Mesendoderm (in vitro differentiated cells): ENCODE data around the gene PEX1.
"Not testable (repeated sequence)": the region's sequence is repeated elsewhere in the genome, so short reads cannot be mapped to it uniquely, and the experiment has no call there.

Experiments used
- DNase-seq: peaks from one replicate; pipeline ENCODE4 v3.0.0; 2013
- H2AK5ac ChIP-seq: 2 replicates; pipeline ENCODE4 v1.6.1; 2013; ENCODE audit warnings: low read length, inconsistent platforms
- H2BK120ac ChIP-seq: 2 replicates; pipeline ENCODE4 v1.6.1; 2013; ENCODE audit warnings: low read depth, mild to moderate bottlenecking, low read length, moderate library complexity, mixed read lengths
- H2BK15ac ChIP-seq: replicated peaks from 2 replicates; pipeline ENCODE4 v1.6.1; 2013; ENCODE audit warnings: low read depth, mild to moderate bottlenecking, moderate library complexity
- H2BK5ac ChIP-seq: 2 replicates; pipeline ENCODE4 v1.6.1; 2013; ENCODE audit warnings: low read length, inconsistent platforms
- H3K18ac ChIP-seq: 2 replicates; pipeline ENCODE4 v1.6.1; 2013; ENCODE audit warnings: mild to moderate bottlenecking, low read length, mixed read lengths
- H3K23ac ChIP-seq: one replicate; pipeline ENCODE4 v1.6.1; 2013; ENCODE audit warnings: low read length
- H3K27ac ChIP-seq: 2 replicates; pipeline ENCODE4 v1.5.1; 2013; ENCODE audit warnings: low read depth, mild to moderate bottlenecking, inconsistent platforms, low read length, moderate library complexity
- H3K27me3 ChIP-seq: 2 replicates; pipeline ENCODE4 v1.6.1; 2013; ENCODE audit warnings: low read length, control low read depth, mild to moderate bottlenecking, inconsistent platforms; ENCODE audit not compliant: insufficient read depth, poor library complexity
- H3K36me3 ChIP-seq: 2 replicates; pipeline ENCODE4 v1.6.1; 2013; ENCODE audit warnings: low read length, inconsistent platforms; ENCODE audit not compliant: control insufficient read depth, insufficient read depth
- H3K4ac ChIP-seq: one replicate; pipeline ENCODE4 v1.6.1; 2013; ENCODE audit warnings: low read depth, mild to moderate bottlenecking, low read length, moderate library complexity
- H3K4me1 ChIP-seq: 2 replicates; pipeline ENCODE4 v1.6.1; 2013; ENCODE audit warnings: low read depth, low read length, inconsistent platforms; ENCODE audit not compliant: control insufficient read depth
- H3K4me2 ChIP-seq: 2 replicates; pipeline ENCODE4 v1.6.1; 2013; ENCODE audit warnings: low read length
- H3K4me3 ChIP-seq: 2 replicates; pipeline ENCODE4 v1.5.1; 2013; ENCODE audit warnings: mild to moderate bottlenecking, low read length
- H3K56ac ChIP-seq: one replicate; pipeline ENCODE4 v1.6.1; 2013; ENCODE audit warnings: low read length
- H3K79me1 ChIP-seq: 2 replicates; pipeline ENCODE4 v1.6.1; 2013; ENCODE audit warnings: low read length, inconsistent platforms
- H3K79me2 ChIP-seq: 2 replicates; pipeline ENCODE4 v1.6.1; 2013; ENCODE audit warnings: mild to moderate bottlenecking, low read length; ENCODE audit not compliant: control insufficient read depth, insufficient read depth
- H3K9ac ChIP-seq: 2 replicates; pipeline ENCODE4 v1.6.1; 2013; ENCODE audit warnings: low read length, inconsistent platforms
- H4K5ac ChIP-seq: one replicate; pipeline ENCODE4 v1.6.1; 2013; ENCODE audit warnings: low read length
- H4K8ac ChIP-seq: one replicate; pipeline ENCODE4 v1.6.1; 2013; ENCODE audit warnings: low read depth, mild to moderate bottlenecking, control low read depth, low read length, moderate library complexity
- WGBS: extraction: QIAGEN DNeasy Blood & Tissue Kit; methylation state at CpG from one replicate; pipeline ENCODE4 v1.1.7; 2013; ENCODE audit warnings: low lambda C conversion rate, missing lambda C conversion rate; ENCODE audit not compliant: insufficient coverage; ENCODE audit errors: extremely low coverage; 5-methylcytosine and 5-hydroxymethylcytosine counted together

PEX1 gene

GRCh38 chr7:92557808-92558362 lies 29.6 kb upstream of the PEX1 start:
- Histone ChIP-seq H3K4me2 (no peak overlapping the region), H2AK5ac (no peak overlapping the region), H3K9ac (no peak overlapping the region), H3K23ac (no peak overlapping the region), H3K4me3 (no peak overlapping the region), H3K4me1 (no peaks in the 10 kb centered on the region), H3K56ac (no peak overlapping the region), H2BK15ac (no peak overlapping the region), H3K27me3 (no peaks in the 10 kb centered on the region), H3K36me3 (no peaks in the 10 kb centered on the region), H2BK120ac (no peak overlapping the region), H3K4ac (no peak overlapping the region), H3K18ac (no peak overlapping the region), H3K79me1 (no peaks in the 10 kb centered on the region), H4K8ac (no peak overlapping the region), H4K5ac (no peak overlapping the region), H2BK5ac (no peak overlapping the region), H3K27ac (no peak overlapping the region), H3K79me2 (no peaks in the 10 kb centered on the region)
- WGBS = no CpG with 5 or more reads among the region's 7 CpGs
- no peak for DNase-seq

GRCh38 chr7:92557249-92557648 lies 28.9 kb upstream of the PEX1 start:
- no peak overlapping the region for H2BK15ac ChIP-seq
- no peak overlapping the region for H3K18ac ChIP-seq
- H2AK5ac ChIP-seq = no peak overlapping the region
- no peak overlapping the region for H2BK120ac ChIP-seq
- H3K4me2 ChIP-seq = no peak overlapping the region
- H3K23ac ChIP-seq = no peak overlapping the region
- no peak overlapping the region for H3K27ac ChIP-seq
- no peaks in the 10 kb centered on the region for H3K79me2 ChIP-seq
- no peak overlapping the region for H3K4ac ChIP-seq
- no peaks in the 10 kb centered on the region for H3K27me3 ChIP-seq
- no peak overlapping the region for H3K4me3 ChIP-seq
- no peak overlapping the region for H3K56ac ChIP-seq
- no peak overlapping the region for H3K9ac ChIP-seq
- DNase-seq = no peak
- no CpG with 5 or more reads among the region's 2 CpGs for WGBS
- no peaks in the 10 kb centered on the region for H3K36me3 ChIP-seq
- H2BK5ac ChIP-seq = no peak overlapping the region
- no peaks in the 10 kb centered on the region for H3K79me1 ChIP-seq
- no peak overlapping the region for H4K8ac ChIP-seq
- H3K4me1 ChIP-seq = no peaks in the 10 kb centered on the region
- no peak overlapping the region for H4K5ac ChIP-seq

- DNase-seq = no peak
- no peak overlapping the region for H2AK5ac ChIP-seq
- no peaks in the 10 kb centered on the region for H3K79me2 ChIP-seq
- H2BK15ac ChIP-seq = no peak overlapping the region
- H3K27ac ChIP-seq = no peak overlapping the region
- H3K18ac ChIP-seq = no peak overlapping the region
- H3K4me1 ChIP-seq = no peaks in the 10 kb centered on the region
- no peak overlapping the region for H3K56ac ChIP-seq
- no peak overlapping the region for H4K5ac ChIP-seq
- no peak overlapping the region for H4K8ac ChIP-seq
- no peaks in the 10 kb centered on the region for H3K27me3 ChIP-seq
- H3K36me3 ChIP-seq = no peaks in the 10 kb centered on the region
- H3K4me3 ChIP-seq = no peak overlapping the region
- WGBS = no CpG with 5 or more reads among the region's 4 CpGs
- H3K4me2 ChIP-seq = no peak overlapping the region
- no peak overlapping the region for H2BK120ac ChIP-seq
- H3K23ac ChIP-seq = no peak overlapping the region
- H3K9ac ChIP-seq = no peak overlapping the region
- no peak overlapping the region for H2BK5ac ChIP-seq
- H3K79me1 ChIP-seq = no peaks in the 10 kb centered on the region
- H3K4ac ChIP-seq = no peak overlapping the region
Observed at GRCh38 chr7:92550194-92550593, 21.9 kb upstream of the PEX1 start.

GRCh38 chr7:92547579-92547978 lies 19.3 kb upstream of the PEX1 start:
- no peaks in the 10 kb centered on the region for H3K79me2 ChIP-seq
- no peak overlapping the region for H3K4me2 ChIP-seq
- no peaks in the 10 kb centered on the region for H3K79me1 ChIP-seq
- no peak for DNase-seq
- H3K4ac ChIP-seq = no peak overlapping the region
- no peak overlapping the region for H4K5ac ChIP-seq
- no peak overlapping the region for H2AK5ac ChIP-seq
- no peak overlapping the region for H2BK120ac ChIP-seq
- H2BK15ac ChIP-seq = no peak overlapping the region
- H3K36me3 ChIP-seq = no peaks in the 10 kb centered on the region
- H3K18ac ChIP-seq = no peak overlapping the region
- no peak overlapping the region for H3K27ac ChIP-seq
- no peaks in the 10 kb centered on the region for H3K4me1 ChIP-seq
- no peak overlapping the region for H4K8ac ChIP-seq
- H3K56ac ChIP-seq = no peak overlapping the region
- H3K9ac ChIP-seq = no peak overlapping the region
- no CpG with 5 or more reads among the region's 6 CpGs for WGBS
- no peaks in the 10 kb centered on the region for H3K27me3 ChIP-seq
- H2BK5ac ChIP-seq = no peak overlapping the region
- no peak overlapping the region for H3K4me3 ChIP-seq
- H3K23ac ChIP-seq = no peak overlapping the region

- Histone ChIP-seq H3K79me2 (no peaks in the 10 kb centered on the region), H3K36me3 (no peaks in the 10 kb centered on the region), H2AK5ac (no peak overlapping the region), H3K27me3 (no peaks in the 10 kb centered on the region), H3K79me1 (no peaks in the 10 kb centered on the region), H3K56ac (no peak overlapping the region), H3K4me1 (no peaks in the 10 kb centered on the region), H4K5ac (no peak overlapping the region), H3K4me2 (no peak overlapping the region), H3K4ac (no peak overlapping the region), H2BK15ac (no peak overlapping the region), H3K27ac (no peak overlapping the region), H3K4me3 (no peak overlapping the region), H2BK5ac (no peak overlapping the region), H3K9ac (no peak overlapping the region), H3K23ac (no peak overlapping the region), H3K18ac (no peak overlapping the region), H2BK120ac (no peak overlapping the region), H4K8ac (no peak overlapping the region)
- no peak for DNase-seq
- no CpG with 5 or more reads among the region's 17 CpGs for WGBS
Observed at GRCh38 chr7:92546856-92547497, 18.7 kb upstream of the PEX1 start.

GRCh38 chr7:92545116-92545515 lies 16.8 kb upstream of the PEX1 start:
- not testable (repeated sequence) for H3K36me3 ChIP-seq, H3K79me2 ChIP-seq, H2BK15ac ChIP-seq, H3K79me1 ChIP-seq, H3K4me3 ChIP-seq, H3K56ac ChIP-seq, H3K4me1 ChIP-seq, H4K8ac ChIP-seq, H3K18ac ChIP-seq, H3K4me2 ChIP-seq, H3K4ac ChIP-seq, H2BK120ac ChIP-seq, H3K9ac ChIP-seq, H2BK5ac ChIP-seq, H3K27ac ChIP-seq, H3K27me3 ChIP-seq, H2AK5ac ChIP-seq, H3K23ac ChIP-seq, H4K5ac ChIP-seq
- peak; percentile 16 for DNase-seq
- no CpG with 5 or more reads among the region's 30 CpGs for WGBS
